Measurements from ENCODE around the gene PITX2. TPM values are rescaled to one million over a fixed set of nuclear protein-coding genes. Genes with fewer than 3 reads are reported as not detected.

The PITX2 gene
- total and polyA plus RNA-seq, 2 of the 8 experiments (the other 6 are each of a cell fraction or from before 2014, with no cell fraction given) = 0.09 to 0.67 TPM

GRCh38 chr4:110621839-110622751 is 782 bp downstream of the PITX2 start (continued):
- no peak for TF ChIP-seq ZNF274 (IDR thresholded peaks at IDR 0.05; ENCODE audit: borderline replicate concordance, extremely low read depth, low read length)
- no peak for TF ChIP-seq TAF1 (IDR thresholded peaks at IDR 0.05; ENCODE audit: low read depth, low read length)
- peak; percentile 85 for TF ChIP-seq SUZ12 (IDR thresholded peaks at IDR 0.05; ENCODE audit: low read length)
- peak; percentile 84 for TF ChIP-seq RNF2 (IDR thresholded peaks at IDR 0.05; ENCODE audit: borderline replicate concordance, low read depth, low read length, missing control alignments, poor library complexity, severe bottlenecking)
- no peak for TF ChIP-seq SIRT6 (IDR thresholded peaks at IDR 0.05; ENCODE audit: low read length)
- no peak for TF ChIP-seq YY1 (IDR thresholded peaks at IDR 0.05; ENCODE audit: low read depth, low read length)
- no peak for TF ChIP-seq CTCF (IDR thresholded peaks at IDR 0.05; ENCODE audit: control extremely low read depth in 1 of 3, insufficient read depth in 1 of 3, low read depth in 1 of 3, low read length in 3 of 3)
- TF ChIP-seq, protein P1, sequence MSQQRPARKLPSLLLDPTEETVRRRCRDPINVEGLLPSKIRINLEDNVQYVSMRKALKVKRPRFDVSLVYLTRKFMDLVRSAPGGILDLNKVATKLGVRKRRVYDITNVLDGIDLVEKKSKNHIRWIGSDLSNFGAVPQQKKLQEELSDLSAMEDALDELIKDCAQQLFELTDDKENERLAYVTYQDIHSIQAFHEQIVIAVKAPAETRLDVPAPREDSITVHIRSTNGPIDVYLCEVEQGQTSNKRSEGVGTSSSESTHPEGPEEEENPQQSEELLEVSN (IDR thresholded peaks at IDR 0.05) = no peak; the same call in none of the 2 replicates
